ENCODE data around the gene MED20. TPM values are rescaled to one million over a fixed set of nuclear protein-coding genes. Genes with fewer than 3 reads are reported as not detected.

Gene MED20
- total RNA-seq, 4 donors from 2014 or later, result 15.7 to 18.7 (median 17.0) TPM

DNA sequence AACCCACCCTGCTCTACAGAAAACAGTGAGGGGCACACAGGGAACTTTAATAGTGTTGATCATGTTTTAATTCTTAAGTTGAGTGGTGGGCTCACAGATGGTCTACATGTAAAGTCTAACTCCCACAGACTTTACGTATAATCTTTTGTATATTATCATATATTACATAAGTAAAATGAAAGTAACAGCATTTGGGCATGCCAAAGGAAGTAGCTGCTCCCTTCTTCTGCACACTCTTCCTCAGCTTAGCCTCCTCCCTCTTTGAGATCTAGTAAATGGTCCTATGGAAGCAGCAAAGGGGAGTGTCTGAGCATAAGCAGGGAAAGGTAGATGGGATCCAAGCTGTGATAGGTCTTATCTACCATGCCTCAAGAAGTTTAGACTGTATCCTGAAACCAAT is 11.2 kb downstream of the MED20 start:
- H3K4me1 ChIP-seq, result peaks cover 0 to 10% (median 0%) of the 10 kb centered on the region in 3 donors
- TF ChIP-seq EP300 (IDR thresholded peaks at IDR 0.05), result no peak
- TF ChIP-seq POLR2AphosphoS5 (IDR thresholded peaks at IDR 0.05), result no peak
- TF ChIP-seq, protein P1, sequence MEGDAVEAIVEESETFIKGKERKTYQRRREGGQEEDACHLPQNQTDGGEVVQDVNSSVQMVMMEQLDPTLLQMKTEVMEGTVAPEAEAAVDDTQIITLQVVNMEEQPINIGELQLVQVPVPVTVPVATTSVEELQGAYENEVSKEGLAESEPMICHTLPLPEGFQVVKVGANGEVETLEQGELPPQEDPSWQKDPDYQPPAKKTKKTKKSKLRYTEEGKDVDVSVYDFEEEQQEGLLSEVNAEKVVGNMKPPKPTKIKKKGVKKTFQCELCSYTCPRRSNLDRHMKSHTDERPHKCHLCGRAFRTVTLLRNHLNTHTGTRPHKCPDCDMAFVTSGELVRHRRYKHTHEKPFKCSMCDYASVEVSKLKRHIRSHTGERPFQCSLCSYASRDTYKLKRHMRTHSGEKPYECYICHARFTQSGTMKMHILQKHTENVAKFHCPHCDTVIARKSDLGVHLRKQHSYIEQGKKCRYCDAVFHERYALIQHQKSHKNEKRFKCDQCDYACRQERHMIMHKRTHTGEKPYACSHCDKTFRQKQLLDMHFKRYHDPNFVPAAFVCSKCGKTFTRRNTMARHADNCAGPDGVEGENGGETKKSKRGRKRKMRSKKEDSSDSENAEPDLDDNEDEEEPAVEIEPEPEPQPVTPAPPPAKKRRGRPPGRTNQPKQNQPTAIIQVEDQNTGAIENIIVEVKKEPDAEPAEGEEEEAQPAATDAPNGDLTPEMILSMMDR (IDR thresholded peaks at IDR 0.05), result no peak
- TF ChIP-seq POLR2A (IDR thresholded peaks at IDR 0.05), result no peak
- no peak overlapping the region for H3K27ac ChIP-seq
- peaks cover 0 to 95% of the 10 kb centered on the region in 2 donors for H3K36me3 ChIP-seq
- WGBS, 2 donors (ENCODE audit: low coverage in 1 of 2), result 89 to 100% methylated on average over 1 of the region's 1 CpG
- no peak for ATAC-seq
- no peaks in the 10 kb centered on the region for H3K9me3 ChIP-seq
- H3K4me3 ChIP-seq, result no peak overlapping the region
- H3K27me3 ChIP-seq, result no peaks in the 10 kb centered on the region

DNA sequence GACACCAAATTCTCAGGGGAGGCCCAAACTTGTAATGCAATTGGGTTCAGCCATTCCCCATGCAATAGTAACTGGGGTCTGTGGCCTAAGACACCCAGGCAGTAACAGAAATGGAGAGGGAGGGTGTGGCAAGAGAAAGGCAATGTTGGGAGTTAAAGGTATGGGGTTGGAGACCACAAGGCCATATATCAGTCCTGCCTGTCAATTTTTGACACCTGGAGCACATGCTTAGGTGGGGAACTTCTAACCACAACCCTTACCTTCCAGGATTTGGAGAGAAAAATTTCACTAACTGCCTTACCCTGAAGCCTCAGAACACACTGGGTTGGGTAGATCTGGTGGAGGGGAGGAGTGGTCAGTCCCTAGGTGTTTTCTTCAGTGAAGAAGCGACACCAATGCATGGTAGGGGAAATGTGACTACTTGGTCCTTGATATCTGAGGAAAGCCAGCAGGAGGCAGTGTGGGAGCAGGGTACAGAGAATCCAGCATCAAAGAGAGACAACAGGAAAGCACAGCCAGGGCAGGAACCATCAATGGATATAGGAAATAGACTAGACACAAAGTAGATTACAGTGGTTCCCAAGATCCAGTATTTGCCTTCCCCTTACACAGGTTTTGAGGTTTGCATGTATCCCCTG is 18.9 kb downstream of the MED20 start:
- no CpG with 5 or more reads among the region's 1 CpG for WGBS, 2 donors (ENCODE audit: low coverage in 1 of 2)
- TF ChIP-seq POLR2A (IDR thresholded peaks at IDR 0.05), result no peak
- TF ChIP-seq, protein P1 (IDR thresholded peaks at IDR 0.05), result peak in 1 of 4 experiments; percentile 8
- no peak overlapping the region for H3K27ac ChIP-seq
- H3K27me3 ChIP-seq, result no peaks in the 10 kb centered on the region
- no peak for ATAC-seq
- no peaks in the 10 kb centered on the region for H3K9me3 ChIP-seq
- H3K4me3 ChIP-seq, result no peak overlapping the region
- peaks cover 0 to 61% of the 10 kb centered on the region in 2 donors for H3K36me3 ChIP-seq
- no peaks in the 10 kb centered on the region for H3K4me1 ChIP-seq

DNA sequence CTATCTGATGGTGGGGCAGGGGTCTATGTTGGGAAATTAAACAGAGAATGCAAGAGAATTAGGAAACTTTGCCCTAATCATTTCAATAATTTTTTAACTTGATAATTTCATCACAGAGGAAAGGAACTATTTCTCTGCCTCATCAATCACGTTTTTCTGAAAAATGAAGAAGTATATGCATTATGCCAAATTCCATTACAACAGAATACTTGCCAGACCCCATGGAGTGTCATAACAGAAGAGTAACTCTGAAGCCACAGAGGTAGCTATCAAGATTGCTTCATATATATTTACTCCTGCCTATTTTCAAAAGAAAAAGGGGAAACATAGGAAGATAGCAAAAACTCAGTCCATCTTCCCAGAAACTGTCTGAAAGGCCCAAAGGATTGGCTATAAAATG is 20.1 kb downstream of the MED20 start:
- Histone ChIP-seq H3K9me3 (no peaks in the 10 kb centered on the region), H3K36me3 (peaks cover 0 to 49% of the 10 kb centered on the region in 2 donors), H3K4me1 (peaks cover 3 to 7% (median 6%) of the 10 kb centered on the region in 3 donors), H3K4me3 (no peak overlapping the region), H3K27ac (no peak overlapping the region), H3K27me3 (no peaks in the 10 kb centered on the region)
- TF ChIP-seq EP300 (IDR thresholded peaks at IDR 0.05), result no peak
- TF ChIP-seq POLR2AphosphoS5 (IDR thresholded peaks at IDR 0.05), result no peak
- TF ChIP-seq, protein P1 (IDR thresholded peaks at IDR 0.05), result no peak
- TF ChIP-seq POLR2A (IDR thresholded peaks at IDR 0.05), result no peak
- WGBS, 2 donors (ENCODE audit: low coverage in 1 of 2), result 69 to 82% methylated on average over 1 of the region's 1 CpG
- no peak for ATAC-seq

DNA sequence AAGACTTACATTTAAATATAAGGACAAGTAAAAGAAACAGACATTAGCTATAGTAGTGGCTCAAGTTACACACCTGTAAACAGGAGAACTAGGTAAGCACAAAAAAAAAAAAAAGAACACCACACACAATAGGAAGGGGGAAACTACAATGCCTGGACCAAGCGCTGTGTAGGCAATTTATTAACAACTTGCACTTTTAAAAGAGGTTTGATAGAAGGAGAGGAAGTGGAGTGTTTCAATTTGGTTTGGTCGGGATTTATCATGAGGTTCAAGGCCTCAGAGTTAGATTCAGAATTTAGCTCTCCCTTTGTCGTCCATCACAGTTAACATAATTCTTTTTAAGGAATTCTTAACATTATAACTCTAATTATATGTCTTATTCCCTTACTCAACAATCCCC is 24.7 kb downstream of the MED20 start:
- 36 to 55% methylated on average over 3 of the region's 3 CpGs for WGBS, 2 donors (ENCODE audit: low coverage in 1 of 2)
- Histone ChIP-seq H3K27me3 (no peaks in the 10 kb centered on the region), H3K4me3 (peak overlapping the region in 1 of 2 donors; percentile 83), H3K9me3 (no peaks in the 10 kb centered on the region), H3K27ac (peak overlapping the region in 1 of 4 donors; percentile 83), H3K36me3 (peaks cover 0 to 13% of the 10 kb centered on the region in 2 donors), H3K4me1 (peaks cover 3 to 19% (median 13%) of the 10 kb centered on the region in 3 donors)
- ATAC-seq, result no peak
- TF ChIP-seq, protein P1 (IDR thresholded peaks at IDR 0.05), result no peak
- TF ChIP-seq POLR2A (IDR thresholded peaks at IDR 0.05) (no peak), EP300 (IDR thresholded peaks at IDR 0.05) (no peak), POLR2AphosphoS5 (IDR thresholded peaks at IDR 0.05) (no peak)

All from gastroesophageal sphincter (tissue), 4 donors.